ENCODE data around the gene FSTL4.

FSTL4 gene

DNA sequence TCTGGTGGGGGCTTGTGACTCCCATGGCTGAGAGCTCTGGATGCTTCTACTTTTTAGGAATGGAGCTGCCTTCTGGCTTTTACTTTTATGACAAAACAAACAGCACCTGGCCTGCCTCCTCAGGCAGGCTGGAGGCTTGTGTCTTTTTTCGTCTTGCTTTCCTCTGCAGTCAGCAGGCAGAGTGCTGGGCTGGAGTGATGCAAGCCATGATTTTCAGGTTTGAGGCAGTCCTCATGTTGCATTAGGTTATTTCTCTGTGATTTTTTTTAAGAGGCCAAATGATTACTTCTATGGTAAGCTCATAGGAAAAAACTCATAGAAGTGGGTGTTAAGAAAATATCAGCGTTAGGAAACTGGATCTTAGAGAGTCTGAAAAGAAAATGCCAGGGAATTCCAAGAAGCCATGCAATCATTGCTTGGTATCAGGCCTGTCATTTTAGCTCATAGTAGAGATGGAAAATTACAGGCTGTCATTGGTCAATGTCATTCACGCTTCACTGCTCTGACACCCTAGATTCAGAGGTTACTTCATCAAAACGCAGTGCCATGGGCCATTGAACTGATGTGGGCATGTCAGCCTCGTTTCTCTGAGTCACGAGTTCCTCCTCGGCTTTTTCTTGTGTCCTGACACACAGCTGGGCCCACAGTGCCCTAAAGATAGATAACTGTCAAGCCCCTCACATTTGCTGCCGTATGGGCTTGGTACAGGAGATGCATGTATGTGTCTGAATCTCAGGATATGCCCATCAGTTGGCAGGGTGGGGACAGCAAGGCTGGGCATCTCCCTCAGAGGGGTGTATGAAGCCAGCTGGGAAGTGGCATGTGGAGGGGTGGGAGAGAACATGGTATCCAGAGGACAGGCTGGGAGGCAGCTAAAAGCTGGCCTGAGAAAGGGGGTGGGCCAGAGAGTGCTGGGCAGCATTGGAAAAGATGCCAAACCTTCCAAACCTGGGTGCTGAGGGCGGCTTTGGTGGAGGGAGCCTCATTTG is 408.7 kb downstream of the FSTL4 start:
- DNase-seq (ENCODE audit: low read depth in 4 of 4, low spot score in 1 of 4), result no peak

DNA sequence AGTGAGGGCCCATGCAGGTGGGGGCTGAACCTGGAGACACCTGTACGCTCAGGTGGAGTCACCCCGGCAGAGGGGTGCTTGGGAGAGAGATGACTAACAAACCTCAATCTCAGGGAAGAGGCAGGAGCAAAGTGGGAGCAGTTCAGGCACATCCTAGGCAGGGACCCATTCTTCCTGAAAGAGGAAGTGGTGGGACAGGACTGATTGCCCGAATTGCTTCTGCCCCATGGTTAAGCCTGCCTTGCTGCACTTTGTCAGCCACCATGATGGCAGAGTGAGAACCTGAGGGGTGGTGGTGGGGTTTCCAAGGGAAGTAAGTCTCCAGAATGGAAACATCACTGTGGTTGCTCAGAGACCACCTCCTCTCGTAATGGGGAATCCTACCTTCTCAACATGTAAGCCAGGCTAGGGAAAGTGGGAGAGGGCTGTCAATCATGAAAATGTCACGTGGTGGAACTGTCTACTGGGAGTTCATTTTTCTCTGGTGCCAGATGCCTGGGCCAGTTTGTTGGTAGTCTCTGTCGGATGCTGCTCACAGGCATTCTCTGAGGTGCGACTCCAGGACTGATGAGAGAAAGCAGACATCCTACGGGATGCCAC is 410.2 kb downstream of the FSTL4 start:
- no peak for DNase-seq (ENCODE audit: low read depth in 4 of 4, low spot score in 1 of 4)

GRCh38 chr5:133201310-133201709 is 411.0 kb downstream of the FSTL4 start:
- no peak for DNase-seq (ENCODE audit: low read depth in 4 of 4, low spot score in 1 of 4)

DNA sequence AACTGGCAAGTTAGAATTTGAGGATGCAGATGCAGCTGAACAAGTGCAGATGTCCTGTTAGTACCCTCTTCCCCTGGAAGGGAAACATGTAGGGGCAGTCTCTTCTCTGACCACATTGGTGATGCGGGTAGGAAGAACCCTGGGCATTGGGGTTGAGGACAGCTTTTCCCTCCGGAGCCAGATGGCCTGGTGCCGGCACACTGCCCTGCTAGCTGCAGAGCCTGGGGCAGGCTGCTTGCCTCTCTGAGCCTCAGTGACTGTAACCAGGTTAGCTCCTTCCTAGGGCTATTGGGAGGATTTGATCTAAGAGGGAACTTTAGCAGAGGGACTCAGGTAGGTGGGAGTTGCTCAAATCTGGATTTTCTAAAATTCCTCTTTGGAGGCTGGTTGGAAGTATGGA is 412.1 kb downstream of the FSTL4 start:
- DNase-seq (ENCODE audit: low read depth in 4 of 4, low spot score in 1 of 4), result no peak

GRCh38 chr5:133199417-133200178 is 412.7 kb downstream of the FSTL4 start:
- no peak for DNase-seq (ENCODE audit: low read depth in 4 of 4, low spot score in 1 of 4)

GRCh38 chr5:133198511-133198910 is 413.8 kb downstream of the FSTL4 start:
- DNase-seq (ENCODE audit: low read depth in 4 of 4, low spot score in 1 of 4), result no peak

- DNase-seq (ENCODE audit: low read depth in 4 of 4, low spot score in 1 of 4), result no peak
These were observed 415.8 kb downstream of the FSTL4 start for GRCh38 chr5:133196441-133197085.

DNA sequence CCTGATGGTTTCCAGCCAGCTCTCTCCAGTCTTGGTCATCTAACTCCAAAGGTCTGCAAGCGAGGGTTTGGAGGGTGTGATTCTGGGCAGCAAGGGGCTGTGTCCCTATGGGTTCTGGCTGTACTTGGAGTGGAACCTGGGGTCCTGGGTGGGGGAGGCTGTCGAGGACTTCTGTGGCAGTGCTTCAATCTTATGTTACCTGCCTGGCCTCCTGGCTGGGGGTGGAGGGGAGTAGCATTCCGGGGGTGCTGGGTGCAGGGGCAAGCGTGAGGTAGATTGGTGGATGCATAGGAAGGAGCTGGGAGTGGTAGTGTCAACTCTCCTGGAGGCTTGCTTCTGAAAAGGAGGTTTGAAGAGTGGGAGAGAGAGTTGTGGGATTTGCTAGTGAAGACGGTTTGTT is 417.1 kb downstream of the FSTL4 start:
- DNase-seq (ENCODE audit: low read depth in 4 of 4, low spot score in 1 of 4), result no peak

DNA sequence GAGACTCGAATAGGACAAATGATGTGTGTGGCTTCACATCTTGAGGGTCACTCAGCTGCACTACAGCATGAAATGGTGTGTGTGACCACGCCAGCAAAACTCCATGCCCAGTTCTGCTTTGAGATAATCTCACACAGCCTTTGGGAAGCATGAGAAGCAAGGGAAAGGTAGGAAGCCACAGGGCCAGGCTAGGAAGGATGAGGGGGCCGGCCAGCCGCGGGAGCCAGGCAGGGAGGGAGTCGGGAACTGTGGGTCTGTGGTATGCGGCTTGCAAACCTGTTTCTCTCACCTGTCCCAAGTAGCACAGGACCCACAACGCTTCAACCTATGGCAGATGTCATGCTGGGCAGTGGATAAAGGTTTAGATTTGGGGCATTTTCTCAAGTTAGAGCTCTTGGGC is 418.5 kb downstream of the FSTL4 start:
- DNase-seq (ENCODE audit: low read depth in 4 of 4, low spot score in 1 of 4), result no peak

- no peak for DNase-seq (ENCODE audit: low read depth in 4 of 4, low spot score in 1 of 4)
These were observed 419.6 kb downstream of the FSTL4 start for GRCh38 chr5:133192716-133193115.

GRCh38 chr5:133189881-133190280 is 422.5 kb downstream of the FSTL4 start:
- DNase-seq (ENCODE audit: low read depth in 4 of 4, low spot score in 1 of 4), result no peak

GRCh38 chr5:133179405-133179804 is 432.9 kb downstream of the FSTL4 start:
- no peak for DNase-seq (ENCODE audit: low read depth in 4 of 4, low spot score in 1 of 4)

- peak in 3 of 4 experiments; percentile 7 to 23 (median 10) for DNase-seq (ENCODE audit: low read depth in 4 of 4, low spot score in 1 of 4)
These were observed 441.5 kb downstream of the FSTL4 start for GRCh38 chr5:133170756-133171387.

DNA sequence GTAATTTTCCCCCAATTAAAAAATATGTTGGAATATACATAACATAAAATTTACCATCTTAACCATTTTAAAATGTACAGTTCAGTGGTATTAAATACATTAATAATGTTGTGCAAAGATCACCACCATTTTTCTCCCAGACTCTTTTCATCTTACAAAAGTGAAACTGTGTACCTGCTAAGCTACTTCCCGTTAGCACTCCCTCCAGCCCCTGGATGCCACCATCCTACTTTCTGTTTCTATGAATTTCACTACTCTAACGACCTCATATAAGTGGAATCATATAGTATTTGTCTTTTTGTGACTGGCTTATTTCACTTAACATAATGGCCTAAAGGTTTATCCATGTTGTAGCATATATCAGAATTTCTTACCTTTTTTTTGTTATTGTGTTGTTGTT is 447.6 kb downstream of the FSTL4 start:
- DNase-seq (ENCODE audit: low read depth in 4 of 4, low spot score in 1 of 4), result no peak

DNA sequence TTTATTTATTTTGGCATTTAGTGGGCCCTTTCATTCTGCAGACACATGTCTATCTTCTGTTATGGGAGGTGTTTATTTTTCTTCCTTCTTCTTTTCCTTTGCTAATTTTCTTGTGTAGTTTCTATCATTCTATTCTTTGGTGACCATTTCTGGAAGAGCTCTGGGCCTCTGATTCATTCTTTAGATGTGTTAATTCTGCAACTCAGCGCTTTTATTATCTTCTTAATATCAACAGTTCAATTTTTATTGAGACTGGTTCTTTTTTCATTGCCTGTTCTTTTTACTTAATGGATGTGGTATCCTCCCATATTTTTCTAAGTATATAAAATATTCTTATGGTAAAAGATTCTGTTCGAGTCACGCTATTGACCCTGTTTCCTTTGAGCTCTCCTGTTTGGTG is 448.5 kb downstream of the FSTL4 start:
- DNase-seq (ENCODE audit: low read depth in 4 of 4, low spot score in 1 of 4), result no peak

DNA sequence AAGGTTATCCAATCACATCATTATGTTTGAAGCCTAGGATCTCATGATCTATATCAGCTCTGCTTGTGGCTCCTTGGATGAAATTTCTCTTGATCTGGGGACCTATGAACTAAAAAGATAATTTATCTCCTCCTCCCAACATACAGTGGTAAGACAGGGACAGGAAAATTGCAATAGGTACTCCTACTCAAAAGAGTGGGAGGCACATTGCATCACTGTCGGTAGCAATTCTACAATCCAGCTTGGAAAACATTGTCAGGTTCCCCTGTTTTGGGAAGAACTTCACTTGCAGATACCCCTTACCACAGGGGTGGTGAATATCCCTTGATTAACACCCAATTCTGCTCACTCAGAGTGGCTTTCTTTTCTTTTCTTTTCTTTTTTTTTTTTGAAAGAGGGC is 452.8 kb downstream of the FSTL4 start:
- no peak for DNase-seq (ENCODE audit: low read depth in 4 of 4, low spot score in 1 of 4)

- DNase-seq (ENCODE audit: low read depth in 4 of 4, low spot score in 1 of 4), result no peak
These were observed 456.9 kb downstream of the FSTL4 start for GRCh38 chr5:133155326-133155969.

- no peak for DNase-seq (ENCODE audit: low read depth in 4 of 4, low spot score in 1 of 4)
These were observed 457.9 kb downstream of the FSTL4 start for GRCh38 chr5:133154274-133155075.

GRCh38 chr5:133150909-133151544 is 461.3 kb downstream of the FSTL4 start:
- no peak for DNase-seq (ENCODE audit: low read depth in 4 of 4, low spot score in 1 of 4)
